Nephron (organoid): ENCODE results near the gene EXOC7.
"Not testable (repeated sequence)": the region's sequence is repeated elsewhere in the genome, so short reads cannot be mapped to it uniquely, and the experiment has no call there.

ENCODE experiments used
- H3K27ac Mint-ChIP-seq, 3 experiments: 2 replicates each; pipeline ENCODE4 v1.8.0; 2020; ENCODE audit warnings: mixed read lengths in 3 of 3, mild to moderate bottlenecking in 2 of 3, moderate library complexity in 1 of 3
- H3K27me3 Mint-ChIP-seq: 2 replicates; pipeline ENCODE4 v1.8.0; 2021; ENCODE audit warnings: low read depth, mild to moderate bottlenecking, moderate library complexity, mixed read lengths
- H3K36me3 Mint-ChIP-seq: 2 replicates; pipeline ENCODE4 v1.8.0; 2020; ENCODE audit warnings: low read depth, mixed read lengths
- H3K4me1 Mint-ChIP-seq: 2 replicates; pipeline ENCODE4 v1.8.0; 2020; ENCODE audit warnings: mixed read lengths
- H3K4me3 Mint-ChIP-seq, 3 experiments: 2 replicates each; pipeline ENCODE4 v1.8.0; 2020; ENCODE audit warnings: mild to moderate bottlenecking in 3 of 3, mixed read lengths in 3 of 3, moderate library complexity in 2 of 3
- H3K9me3 Mint-ChIP-seq: 2 replicates; pipeline ENCODE4 v1.8.0; 2020; ENCODE audit warnings: mixed read lengths
- CTCF ChIP-seq, 3 experiments: fragments of 200-600 bp; sonication (generic); IDR thresholded peaks; one replicate each; pipeline ENCODE4 v1.5.0; 2021; ENCODE audit warnings: antibody characterized with exemption in 3 of 3; ENCODE audit not compliant: unreplicated experiment in 3 of 3

EXOC7 gene

GRCh38 chr17:76063875-76064546 lies 39.6 kb downstream of the EXOC7 start:
- Mint-ChIP-seq H3K27me3 (no peaks in the 10 kb centered on the region), H3K27ac (no peak overlapping the region), H3K9me3 (no peaks in the 10 kb centered on the region), H3K36me3 (peaks cover 71% of the 10 kb centered on the region), H3K4me3 (no peak overlapping the region), H3K4me1 (no peaks in the 10 kb centered on the region)
- TF ChIP-seq CTCF (IDR thresholded peaks at IDR 0.05; ENCODE audit: unreplicated experiment in 3 of 3), result no peak

- not testable (repeated sequence) for H3K27me3 Mint-ChIP-seq, H3K4me1 Mint-ChIP-seq, H3K27ac Mint-ChIP-seq, H3K4me3 Mint-ChIP-seq, H3K9me3 Mint-ChIP-seq
- peaks cover 67% of the 10 kb centered on the region for H3K36me3 Mint-ChIP-seq
These were observed 45.3 kb downstream of the EXOC7 start for GRCh38 chr17:76058264-76058663.

DNA sequence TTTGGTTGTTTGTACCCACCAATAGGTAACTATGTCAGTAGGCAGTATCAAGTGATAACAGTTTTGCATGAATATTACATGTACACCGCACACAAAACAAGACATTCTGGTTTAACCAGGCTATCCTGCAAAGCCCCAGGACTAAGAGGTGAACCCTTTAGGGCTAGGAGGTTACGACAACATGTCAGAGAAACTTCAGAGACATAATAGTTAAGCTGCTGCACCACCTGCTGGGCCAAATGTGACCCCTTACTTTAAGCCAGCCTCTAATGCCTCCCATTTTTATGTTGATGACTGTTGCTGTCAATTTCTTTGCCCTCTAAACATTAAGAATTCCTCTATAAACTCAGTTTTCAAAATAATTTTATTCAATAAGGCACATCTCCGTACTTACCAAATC lies 46.7 kb downstream of the EXOC7 start:
- Mint-ChIP-seq H3K27ac (no peak overlapping the region), H3K4me3 (no peak overlapping the region), H3K36me3 (peaks cover 62% of the 10 kb centered on the region), H3K27me3 (no peaks in the 10 kb centered on the region), H3K9me3 (no peaks in the 10 kb centered on the region), H3K4me1 (peaks cover 8% of the 10 kb centered on the region)
- TF ChIP-seq CTCF (IDR thresholded peaks at IDR 0.05; ENCODE audit: unreplicated experiment in 3 of 3), result peak in 1 of 3 experiments; percentile 21

DNA sequence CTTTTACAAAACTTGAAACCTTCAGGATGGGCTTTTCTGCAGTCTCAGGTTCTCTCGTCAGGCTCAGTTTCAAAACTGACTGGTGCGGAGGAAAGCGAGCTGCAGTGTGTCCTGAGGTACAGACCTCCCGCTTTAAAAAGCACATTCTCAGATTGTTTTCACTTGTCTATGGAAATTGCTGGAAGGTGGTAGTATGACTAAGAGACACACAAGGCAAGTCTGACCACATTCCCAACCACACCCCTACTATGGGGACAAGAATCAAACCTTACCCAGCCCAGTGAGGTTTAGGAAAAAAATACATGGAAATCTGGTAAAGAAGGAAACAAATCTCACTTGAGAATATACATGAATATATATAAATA lies 49.5 kb downstream of the EXOC7 start:
- peaks cover 63% of the 10 kb centered on the region for H3K36me3 Mint-ChIP-seq
- peak overlapping the region in 2 of 3 experiments; percentile 71 to 83 for H3K27ac Mint-ChIP-seq
- no peaks in the 10 kb centered on the region for H3K9me3 Mint-ChIP-seq
- H3K4me1 Mint-ChIP-seq, result peaks cover 13% of the 10 kb centered on the region
- TF ChIP-seq CTCF (IDR thresholded peaks at IDR 0.05; ENCODE audit: unreplicated experiment in 3 of 3), result no peak
- H3K27me3 Mint-ChIP-seq, result no peaks in the 10 kb centered on the region
- no peak overlapping the region for H3K4me3 Mint-ChIP-seq

GRCh38 chr17:76053246-76054111 lies 50.1 kb downstream of the EXOC7 start:
- Mint-ChIP-seq H3K4me1 (peaks cover 13% of the 10 kb centered on the region), H3K27me3 (no peaks in the 10 kb centered on the region), H3K27ac (peak overlapping the region; percentile 40 to 83 (median 71)), H3K36me3 (peaks cover 63% of the 10 kb centered on the region), H3K4me3 (no peak overlapping the region), H3K9me3 (no peaks in the 10 kb centered on the region)
- no peak for TF ChIP-seq CTCF (IDR thresholded peaks at IDR 0.05; ENCODE audit: unreplicated experiment in 3 of 3)

GRCh38 chr17:76051561-76051960 lies 52.0 kb downstream of the EXOC7 start:
- Mint-ChIP-seq H3K36me3 (peaks cover 60% of the 10 kb centered on the region), H3K27me3 (no peaks in the 10 kb centered on the region), H3K4me1 (peaks cover 13% of the 10 kb centered on the region), H3K4me3 (peak overlapping the region in 2 of 3 experiments; percentile 19 to 31), H3K27ac (peak overlapping the region; percentile 76 to 92 (median 80)), H3K9me3 (no peaks in the 10 kb centered on the region)
- TF ChIP-seq CTCF (IDR thresholded peaks at IDR 0.05; ENCODE audit: unreplicated experiment in 3 of 3), result no peak
